CD4-positive, alpha-beta T cell treated with Interleukin-6 at 100 ng/mL for 8 hours (primary cell): ENCODE results near the gene MAD1L1.

Source experiments
- DNase-seq: peaks from one replicate; pipeline ENCODE4 v3.0.0-alpha.2; 2020; ENCODE audit warnings: mixed read lengths, low spot score

MAD1L1 gene

DNA sequence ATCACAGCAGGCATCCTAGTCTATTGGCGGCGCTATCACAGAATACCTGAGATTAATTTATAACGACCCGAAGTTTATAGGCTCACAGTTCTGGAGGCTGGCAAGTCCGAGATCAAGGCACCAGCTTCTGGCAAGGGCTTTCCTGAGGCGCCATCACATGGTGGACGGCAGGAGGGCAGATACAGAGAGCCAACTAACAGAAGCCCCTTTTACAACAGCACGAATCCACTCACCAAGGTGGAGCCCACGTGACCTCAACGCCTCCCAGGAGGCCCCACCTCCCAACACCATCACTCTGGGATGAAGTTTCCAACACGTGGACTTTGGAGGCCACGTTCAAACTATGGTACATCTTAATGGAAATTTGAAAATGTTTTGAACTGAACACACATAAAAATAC is 307.4 kb downstream of the MAD1L1 start:
- DNase-seq, result no peak

DNA sequence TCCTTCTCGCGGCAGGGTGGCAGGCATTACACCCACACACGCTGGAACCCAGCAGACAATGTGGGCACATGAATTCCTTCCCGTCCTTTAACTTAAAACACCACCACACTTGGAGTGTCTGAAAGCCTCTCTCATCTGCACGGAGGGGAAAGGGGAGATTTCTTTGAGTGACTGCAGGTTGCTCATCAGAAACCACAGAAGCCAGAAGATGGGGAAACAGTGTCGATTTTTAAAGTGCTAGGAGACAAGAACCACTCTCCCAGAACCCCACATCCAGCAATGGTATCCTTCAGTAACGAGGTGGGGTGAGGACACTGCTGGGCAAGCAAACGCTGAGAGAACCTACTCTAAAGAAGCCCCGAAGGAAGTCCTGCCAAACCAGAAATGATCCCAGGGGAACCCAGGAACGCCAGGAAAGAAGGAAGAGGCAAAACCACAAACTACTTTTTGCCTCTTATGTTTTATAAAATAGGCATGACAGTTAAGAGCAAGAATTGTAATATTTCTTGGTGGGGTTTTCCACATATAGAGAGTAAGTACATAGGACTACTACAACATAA is 308.4 kb downstream of the MAD1L1 start:
- no peak for DNase-seq

DNA sequence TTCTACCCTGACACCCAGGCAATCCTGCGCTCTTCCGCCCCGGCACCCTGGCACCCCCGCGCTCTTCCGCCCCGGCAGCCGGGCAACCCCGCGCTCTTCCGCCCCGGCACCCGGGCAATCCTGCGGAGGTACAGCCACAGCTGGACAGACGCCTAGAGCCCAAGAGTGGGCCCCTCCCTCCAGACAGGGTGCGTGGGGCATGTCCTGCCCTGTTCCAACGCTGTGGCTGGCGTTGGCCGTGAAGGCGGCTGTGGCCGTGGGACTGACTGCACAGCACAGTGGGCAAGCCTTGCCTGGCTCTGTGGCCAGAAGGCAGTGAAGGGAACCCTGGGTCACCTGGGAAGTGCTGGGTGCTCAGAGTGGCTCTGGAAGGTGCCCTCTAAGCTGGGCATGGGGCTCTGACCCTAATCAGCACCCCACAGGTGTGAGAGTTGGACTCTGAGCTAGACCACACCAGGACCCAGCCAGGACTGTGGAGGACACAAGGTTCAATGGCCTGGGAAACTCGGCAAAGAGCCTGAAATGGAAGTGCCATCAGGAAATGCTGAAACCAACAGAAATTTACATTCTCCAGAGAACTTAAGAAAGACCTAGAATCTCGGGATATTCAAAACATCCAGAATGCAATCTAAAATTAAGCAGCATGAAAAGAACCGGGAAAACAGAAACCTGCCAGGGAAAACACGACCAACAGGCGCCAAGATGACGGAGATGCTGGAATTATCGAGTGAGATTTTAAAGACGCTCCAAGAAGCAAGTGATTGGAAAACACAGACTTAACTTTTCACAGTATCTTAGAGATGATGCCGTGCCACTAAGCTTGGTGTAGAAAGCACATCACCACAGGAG is 309.1 kb downstream of the MAD1L1 start:
- DNase-seq, result no peak

DNA sequence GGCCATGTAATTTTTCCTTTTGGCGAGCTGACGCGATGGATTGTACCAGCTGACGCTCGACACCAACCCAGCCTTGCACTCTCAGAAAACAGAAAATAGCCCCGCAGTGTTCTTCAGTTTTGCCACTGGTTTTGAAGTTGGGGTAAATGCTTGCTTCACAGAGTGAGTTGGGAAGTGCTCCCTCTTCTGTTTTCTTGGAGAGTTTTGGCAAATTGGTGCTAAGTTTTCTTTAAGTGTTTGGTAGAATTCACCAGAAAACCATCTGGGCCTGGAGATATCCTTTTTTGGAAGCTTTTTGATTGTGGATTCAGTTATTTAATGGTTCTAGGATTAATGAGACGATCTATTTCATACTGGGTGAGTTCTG is 309.9 kb downstream of the MAD1L1 start:
- no peak for DNase-seq

DNA sequence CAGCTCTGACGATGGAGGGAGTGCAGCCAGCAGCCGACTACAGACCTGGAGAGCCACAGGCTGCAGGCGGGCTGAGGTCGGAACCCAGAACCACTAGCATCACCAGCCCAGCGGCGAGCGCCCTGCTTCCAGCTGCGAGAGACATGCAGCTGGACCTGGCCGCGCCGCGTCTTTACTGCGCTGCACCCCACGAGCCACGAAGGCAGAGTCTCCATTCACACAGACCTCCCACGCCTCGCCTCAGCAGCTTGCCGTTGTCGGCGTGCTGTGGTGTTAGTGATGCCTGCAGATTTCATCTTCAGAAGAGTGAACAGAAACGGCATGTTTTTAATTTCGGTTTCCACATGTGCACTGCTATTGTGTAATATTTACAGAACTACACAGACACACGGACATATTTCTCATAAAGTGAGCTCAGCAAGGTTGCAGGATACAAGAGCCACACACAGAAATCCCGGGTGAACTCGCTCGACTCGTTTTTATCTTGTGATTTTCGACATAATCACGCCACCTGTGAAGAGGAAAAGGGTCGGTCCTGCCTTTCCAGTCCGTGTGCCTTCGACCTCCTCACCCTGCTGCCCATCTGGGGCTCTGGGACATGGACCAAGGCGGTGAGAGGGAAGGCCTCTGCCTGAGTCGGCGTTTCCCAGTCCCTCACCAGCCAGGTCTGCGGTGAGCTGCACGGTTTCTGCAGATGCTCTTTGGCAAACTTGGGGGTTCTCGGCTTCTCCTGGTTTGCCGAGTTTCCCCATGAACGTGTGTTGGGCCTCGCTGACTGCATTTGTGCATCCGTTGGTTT is 310.5 kb downstream of the MAD1L1 start:
- DNase-seq, result peak; percentile 26

DNA sequence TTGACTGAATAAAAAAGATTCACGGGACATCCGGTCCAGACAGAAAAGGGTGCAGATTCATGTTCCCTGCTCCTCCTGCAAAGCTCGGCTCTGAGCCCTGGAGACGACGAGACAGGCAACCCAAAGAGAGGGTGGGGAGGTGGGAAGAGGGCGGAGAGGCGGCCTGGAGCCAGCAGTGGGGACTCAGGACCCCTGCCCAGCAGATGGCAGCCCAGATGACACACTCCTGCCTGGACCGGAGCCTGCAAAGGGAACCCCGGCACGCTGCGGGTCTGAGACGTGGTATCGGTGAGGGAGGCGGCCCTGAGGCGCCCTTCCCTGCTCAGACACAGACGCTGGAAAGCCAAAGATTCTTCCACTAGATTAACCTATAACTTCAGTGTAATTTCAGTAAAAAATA is 311.9 kb downstream of the MAD1L1 start:
- DNase-seq, result no peak

DNA sequence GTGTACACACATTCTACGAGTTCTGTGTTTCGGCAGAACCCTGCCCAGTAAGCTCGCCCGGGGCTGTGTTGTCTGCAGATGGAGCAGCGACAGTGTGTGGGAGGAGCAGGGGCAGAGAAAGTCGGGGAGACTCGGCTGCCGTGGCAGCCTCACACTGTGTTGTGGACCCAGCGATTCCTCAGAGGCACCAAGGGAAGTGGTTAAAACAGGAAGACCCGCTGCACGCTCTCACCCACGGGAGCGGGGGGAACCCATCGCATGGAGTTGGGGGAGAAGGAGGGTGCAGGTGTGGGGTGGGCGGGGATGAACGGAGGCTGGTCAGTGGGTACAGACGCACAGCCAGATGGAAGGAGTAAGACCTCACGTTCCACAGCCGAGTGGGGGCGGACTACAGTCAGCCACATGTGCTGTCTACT is 312.5 kb downstream of the MAD1L1 start:
- DNase-seq, result peak; percentile 61

DNA sequence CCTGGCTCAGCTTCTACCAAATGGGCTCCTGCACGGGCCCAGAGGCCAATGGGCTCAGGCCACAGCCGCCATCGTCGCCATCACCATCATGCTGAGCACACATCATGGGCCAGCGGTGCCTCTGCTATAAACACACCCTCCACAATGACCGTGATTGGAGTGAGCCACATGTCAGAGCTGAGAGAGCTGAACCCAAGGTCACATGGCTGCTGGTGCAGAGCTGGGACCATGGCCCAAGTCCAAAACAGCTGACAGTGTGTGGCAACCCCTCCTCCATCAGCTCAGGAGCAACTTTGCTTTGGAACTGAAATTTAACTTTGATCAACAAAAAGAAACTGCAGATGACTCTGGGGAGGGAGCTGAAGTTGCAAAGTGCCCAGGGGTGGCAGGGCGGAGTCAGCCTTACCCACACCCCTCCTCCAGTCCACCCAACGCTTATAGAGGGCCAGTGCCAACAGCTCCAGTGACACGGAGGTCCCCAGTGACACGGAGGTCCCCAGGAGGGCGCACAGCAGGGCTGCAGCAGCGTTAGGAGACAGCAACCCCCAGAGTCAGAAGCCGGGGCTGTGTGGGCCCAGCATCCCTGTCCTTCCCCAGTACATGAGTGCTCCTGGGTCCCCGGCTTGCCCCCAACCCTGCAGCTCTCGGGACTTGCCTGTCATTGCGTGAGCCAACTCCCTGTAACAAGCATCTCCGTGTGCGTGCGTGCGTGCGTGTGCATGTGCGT is 313.0 kb downstream of the MAD1L1 start:
- DNase-seq, result no peak

DNA sequence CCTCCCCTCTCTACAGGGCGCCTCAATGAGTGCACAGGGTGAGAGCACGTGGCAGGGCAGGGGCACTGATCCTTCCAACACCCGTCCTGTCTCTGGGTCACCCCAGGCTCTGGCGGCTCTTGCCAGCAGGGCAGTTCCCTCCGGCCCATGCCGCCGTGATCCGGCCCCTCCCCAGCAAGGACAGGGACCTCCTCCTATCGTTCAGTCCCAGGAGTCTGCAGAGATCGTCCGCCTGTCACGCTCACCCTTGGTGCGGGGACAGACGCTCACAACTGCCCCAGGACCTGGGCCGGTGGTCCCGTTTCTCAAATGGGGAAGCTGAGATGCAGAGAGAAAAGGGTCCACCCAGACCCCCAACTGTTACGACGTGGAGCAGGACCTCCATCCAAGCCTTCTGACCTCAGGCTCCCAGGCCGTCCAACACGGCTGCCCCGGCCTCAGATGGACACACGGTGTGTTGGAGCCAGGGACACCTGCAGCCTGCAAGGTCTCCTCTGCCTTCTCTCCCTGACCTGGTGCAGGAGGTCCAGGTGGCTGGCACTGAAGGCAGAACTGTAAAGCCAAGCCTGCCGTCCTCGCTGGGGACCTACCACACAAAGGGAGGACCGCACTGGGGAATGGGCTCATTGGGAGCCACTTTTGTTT is 313.7 kb downstream of the MAD1L1 start:
- no peak for DNase-seq

DNA sequence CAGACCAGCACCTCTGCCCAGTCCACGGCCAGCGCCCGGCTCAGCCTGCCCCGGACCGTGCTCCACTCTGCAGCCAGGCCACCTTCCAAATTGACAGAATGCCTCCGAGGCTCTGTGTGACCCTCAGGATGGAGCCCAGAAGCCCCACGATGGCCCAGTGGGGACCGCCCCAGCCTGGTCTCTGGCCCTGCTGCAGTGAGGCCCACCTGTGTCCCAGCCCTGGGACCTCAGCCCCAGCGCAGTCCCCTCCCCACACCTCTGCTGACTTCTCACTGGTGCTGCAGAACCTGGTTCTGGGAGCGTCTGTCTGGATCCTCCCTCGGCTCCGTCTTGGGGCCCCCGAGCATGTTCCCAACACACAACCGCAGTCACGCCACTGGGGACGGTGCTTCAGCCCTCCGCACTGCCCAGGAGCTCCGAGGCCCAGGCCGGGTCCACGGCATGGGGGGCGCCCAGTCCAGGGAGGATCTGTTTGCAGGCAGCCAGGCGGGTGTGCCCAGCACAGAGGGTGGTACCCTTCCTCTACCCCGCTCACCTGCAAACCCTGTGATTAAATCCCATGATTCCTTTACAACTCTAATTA is 314.6 kb downstream of the MAD1L1 start:
- DNase-seq, result no peak

DNA sequence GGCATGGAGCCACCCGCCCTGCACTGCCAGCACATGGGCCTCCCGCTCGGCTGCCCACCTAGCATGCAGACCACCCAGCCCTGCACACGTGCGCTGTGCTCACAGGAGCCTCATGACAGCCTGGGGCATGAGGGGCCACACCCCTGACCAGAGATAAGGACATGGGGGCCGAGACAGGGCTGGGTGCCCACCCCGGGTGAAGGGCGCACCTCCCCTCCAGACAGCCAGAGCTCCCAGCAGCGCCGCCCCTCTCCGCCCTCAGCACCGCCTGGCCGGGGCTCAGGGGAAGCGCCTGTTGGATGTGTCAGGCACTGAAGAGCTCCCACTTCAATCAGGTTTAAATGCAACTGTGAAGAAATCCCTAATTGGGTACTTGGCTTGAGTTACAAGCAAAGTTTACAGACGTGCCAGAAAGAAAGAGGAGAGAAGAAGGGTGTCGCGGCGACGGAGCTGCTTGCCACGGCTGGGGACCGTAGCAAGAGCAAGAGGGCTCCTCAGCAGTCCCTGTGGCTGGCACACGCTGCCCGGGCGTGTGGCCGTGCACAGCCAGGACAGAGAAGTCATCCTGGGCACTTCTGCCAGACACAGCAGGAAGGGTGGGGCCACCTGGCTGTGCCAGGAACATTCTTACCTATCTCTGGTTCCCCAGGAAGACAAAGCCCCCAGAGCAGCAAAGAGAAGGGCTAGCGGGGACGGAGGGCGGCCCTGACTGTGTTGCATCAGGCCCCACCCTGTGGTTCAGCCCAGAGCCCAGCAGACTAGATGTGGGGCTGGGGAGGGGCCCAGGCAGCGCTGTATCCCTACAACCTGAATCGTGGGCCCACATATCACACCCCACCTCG is 315.3 kb downstream of the MAD1L1 start:
- no peak for DNase-seq

DNA sequence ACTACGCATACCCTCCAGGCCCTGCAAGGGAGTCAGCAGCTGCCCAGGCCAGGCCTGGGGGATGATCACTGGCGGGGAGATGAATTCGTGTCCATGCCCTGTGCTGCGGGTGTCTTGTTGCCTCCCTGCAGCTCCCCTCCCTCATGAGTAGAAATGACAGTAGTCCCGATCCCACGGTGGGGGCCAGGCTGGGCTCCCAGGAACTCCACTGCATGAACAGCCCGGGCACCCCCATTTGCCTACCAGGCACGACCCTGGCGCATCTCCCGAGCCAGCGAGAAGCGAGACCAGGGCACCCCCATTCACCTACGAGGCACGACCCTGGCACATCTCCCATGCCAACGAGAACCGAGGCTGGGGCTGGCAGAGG is 316.2 kb downstream of the MAD1L1 start:
- no peak for DNase-seq

DNA sequence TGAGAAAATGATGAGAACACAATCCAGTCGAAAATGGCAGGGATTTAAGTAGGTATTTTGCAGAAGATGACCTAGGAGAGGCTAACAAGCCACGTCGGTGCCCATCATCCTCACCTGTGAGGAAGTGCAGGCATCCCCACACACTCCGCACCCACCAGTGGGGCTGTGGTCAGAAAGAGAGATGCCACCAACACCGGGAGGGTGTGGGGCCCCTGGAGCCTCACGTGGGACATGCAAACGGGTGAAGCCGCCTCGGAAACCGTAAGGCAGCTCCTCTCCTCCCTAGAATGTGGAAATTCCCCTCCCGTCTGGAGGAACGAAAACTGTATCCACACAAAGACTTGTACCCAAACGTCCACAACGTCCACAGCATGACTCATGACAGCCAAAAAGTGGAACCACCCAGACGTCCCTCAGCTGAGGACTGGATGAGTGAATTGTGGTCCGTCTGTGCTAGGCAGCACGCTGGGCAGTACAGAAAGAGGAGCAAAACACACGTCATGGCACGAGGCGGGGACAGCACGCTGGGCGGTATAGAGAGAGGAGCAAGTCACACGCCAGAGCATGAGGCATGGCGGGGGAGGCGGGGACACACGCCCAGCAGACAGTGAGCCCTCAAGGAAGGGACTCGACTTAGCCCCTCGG is 316.7 kb downstream of the MAD1L1 start:
- no peak for DNase-seq

DNA sequence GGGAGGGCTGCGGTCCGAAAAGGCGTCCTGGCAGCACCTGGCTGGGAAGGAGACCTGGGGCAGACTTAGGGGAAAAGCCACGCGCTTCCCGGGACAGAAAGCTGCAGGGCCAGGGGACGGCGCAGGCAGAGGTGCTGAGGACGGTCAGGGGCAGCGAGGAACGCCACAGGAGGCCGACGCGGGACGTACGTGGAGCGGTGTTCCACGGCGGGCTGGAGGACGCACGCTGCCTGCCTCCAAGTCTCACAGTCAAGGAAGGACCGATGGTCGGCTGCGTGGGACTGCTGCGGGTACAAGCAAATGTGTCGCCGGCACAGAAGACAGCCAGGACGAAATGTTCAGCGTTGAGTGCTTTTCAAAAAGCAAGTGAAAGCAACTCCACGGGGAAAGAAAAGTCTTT is 317.4 kb downstream of the MAD1L1 start:
- DNase-seq, result no peak

DNA sequence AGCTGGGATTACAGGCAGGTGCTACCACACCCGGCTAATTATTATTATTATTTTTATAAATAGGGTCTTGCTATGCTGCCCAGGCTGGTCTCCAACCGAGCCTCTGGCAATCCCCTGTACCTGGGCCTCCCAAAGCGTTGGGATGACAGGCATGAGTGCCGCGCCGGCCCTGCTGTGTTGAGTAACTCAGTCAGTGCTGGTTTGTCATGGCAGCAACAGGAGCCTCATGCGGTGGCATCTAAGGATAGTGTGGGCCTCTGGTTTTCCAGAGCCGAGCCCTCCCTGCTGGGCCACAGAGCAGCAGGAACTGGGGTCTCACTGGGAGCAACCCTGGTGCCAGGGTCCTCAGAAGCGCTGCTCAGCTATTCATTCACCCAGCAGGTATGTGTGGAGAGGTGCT is 318.0 kb downstream of the MAD1L1 start:
- no peak for DNase-seq

DNA sequence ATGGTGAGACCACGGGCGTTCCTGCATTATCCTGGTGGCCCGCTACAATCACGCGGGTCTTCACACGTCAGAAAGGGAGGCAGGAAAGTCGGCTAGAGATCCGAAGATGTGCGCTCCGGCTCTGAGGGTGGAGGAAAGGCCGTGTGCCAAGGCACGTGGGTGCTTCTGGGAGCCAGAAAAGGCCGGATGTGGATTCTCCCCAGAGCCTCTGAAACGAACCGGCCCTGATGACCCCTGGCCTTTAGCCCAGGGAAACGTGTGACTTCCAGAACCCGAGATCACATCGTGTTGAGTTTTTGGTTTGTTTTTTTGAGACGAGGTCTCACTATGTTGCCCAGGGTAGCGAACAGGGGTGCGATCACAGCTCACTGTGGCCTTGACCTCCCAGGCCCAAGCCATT is 318.4 kb downstream of the MAD1L1 start:
- DNase-seq, result no peak

DNA sequence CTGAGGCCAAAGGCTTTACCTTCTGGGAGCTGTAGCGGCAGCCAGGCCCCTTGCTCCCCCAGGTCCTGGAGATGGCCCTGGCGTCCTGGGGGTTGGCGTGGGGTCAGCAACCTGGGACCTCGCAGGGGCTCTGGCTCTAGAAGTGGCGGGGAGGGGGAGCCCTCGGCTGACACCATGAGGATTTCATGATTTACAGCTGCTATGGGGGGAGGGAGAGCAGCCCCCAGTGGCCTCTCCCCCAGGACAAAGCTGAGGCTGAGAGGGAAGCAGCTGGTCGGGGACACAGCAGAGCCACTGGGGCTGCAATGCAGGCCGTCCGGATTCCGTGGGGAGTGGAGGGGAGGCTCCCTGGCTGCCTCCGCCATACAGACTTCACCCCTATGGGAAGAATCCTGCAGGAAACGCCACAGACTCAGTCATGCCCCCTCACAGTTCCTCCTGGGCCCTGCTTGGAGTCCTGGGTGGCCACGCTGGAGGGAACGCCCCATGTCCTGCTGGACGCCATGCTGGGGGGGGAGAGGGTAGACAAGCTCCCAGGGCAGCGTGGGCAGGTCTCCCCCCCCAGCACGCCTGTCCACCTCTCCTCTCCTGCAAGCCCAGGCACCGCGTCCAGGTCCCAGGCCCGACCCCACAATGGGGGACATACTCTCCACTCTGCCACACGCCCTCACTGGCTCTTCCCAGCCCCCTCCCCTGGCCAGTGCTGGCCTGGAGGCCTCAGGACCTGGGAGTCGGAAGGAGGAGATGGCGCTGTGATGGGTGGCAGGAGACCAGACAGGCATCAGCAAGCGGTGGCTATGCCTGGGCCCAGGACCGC is 319.1 kb downstream of the MAD1L1 start:
- DNase-seq, result no peak

DNA sequence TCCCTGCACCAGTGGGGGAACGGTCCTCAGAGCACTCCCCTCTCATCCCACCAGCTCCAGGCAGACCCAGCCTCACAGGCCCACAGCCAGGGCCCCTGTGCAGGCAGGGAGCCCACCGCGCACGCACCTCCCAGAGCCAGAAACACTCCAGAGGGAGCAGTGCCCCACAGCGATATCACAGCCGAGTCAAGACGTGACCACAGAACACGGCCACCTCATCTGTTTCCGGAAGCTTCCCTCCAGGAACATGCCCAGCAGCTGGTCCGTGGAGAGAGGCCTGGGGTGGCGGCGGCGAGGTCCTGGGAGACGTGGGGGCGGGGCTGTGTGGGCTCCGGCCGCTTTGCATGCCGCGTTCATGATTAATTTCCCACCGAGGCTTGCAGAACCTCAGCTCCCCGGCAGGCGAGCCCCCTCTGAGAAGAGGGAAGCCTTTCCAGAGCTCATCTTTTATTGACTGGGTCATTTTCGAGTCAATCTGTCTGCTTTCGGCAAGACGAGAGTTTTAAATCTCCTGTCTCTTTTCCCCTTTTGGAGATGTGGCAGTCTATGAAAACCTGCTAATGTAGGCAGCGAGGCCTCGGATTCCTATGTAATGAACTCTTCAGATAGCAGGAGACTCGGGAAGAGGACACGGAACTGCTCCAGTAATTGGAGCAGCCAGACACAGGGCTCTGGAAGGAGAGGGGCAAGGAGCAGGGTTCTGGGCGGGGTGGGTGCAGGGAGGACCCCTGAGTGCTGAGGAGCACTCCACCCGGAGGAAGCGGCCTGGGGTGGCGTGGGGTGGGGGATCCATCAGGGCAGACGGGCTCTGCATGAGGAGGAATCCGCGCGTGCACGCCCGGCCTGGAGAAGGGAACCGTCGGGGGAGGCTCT is 319.9 kb downstream of the MAD1L1 start:
- DNase-seq, result no peak
